ENCODE results near the gene IRS4. TPM values are rescaled to one million over a fixed set of nuclear protein-coding genes. Genes with fewer than 3 reads are reported as not detected.

Gene IRS4
- total and polyA plus RNA-seq, 10 of the 15 experiments (the other 5 are each of a cell fraction or from before 2014, with no cell fraction given): 0.03 to 0.11 (median 0.04) TPM; not detected in 7

DNA sequence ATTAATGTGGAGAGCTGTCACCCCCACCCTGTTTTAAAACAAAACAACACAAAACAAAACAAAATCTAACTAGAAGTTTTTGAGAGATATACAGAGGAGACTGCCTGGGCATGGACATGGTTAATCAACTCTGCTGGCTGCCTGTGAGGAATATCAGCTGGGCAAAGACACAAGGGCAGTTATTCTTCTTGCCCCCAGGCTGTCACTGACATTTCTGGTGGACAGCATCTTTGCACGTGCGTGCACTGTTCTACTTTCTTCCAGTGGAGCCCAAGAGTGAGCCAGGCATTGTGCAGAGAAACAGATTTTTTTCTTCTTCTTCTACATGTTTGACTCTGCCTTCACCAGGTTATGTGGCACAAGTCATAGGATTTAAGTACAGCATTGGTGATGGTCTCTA lies 13.8 kb downstream of the IRS4 start:
- no peak overlapping the region for H3K4me3 ChIP-seq
- WGBS (ENCODE audit: insufficient coverage, insufficient replicate concordance, low lambda C conversion rate, missing lambda C conversion rate): 0% methylated on average over 2 of the region's 2 CpGs
- H3K27ac ChIP-seq (ENCODE audit: control insufficient read depth, insufficient read depth): no peak overlapping the region
- no peaks in the 10 kb centered on the region for H3K79me2 ChIP-seq (ENCODE audit: control insufficient read depth, insufficient read depth, low read length)
- ChIA-PET SMC1A (ENCODE audit: uncharacterized antibody, unreplicated experiment) (no interaction called here), CTCF (no interaction called here), RAD21 (ENCODE audit: unreplicated experiment) (no interaction called here), POLR2A (no interaction called here)
- H3K4me2 ChIP-seq (ENCODE audit: control insufficient read depth, insufficient read depth): no peak overlapping the region
- FAIRE-seq: no peak
- no peaks in the 10 kb centered on the region for H3K9me3 ChIP-seq (replicated peaks; ENCODE audit: control insufficient read depth, insufficient read depth, low read length)
- H4K20me1 ChIP-seq (ENCODE audit: control insufficient read depth, insufficient read depth): no peaks in the 10 kb centered on the region
- H2AFZ ChIP-seq (ENCODE audit: control insufficient read depth, low read depth, low read length): no peak overlapping the region
- no peaks in the 10 kb centered on the region for H3K36me3 ChIP-seq (ENCODE audit: control insufficient read depth in 2 of 2, insufficient read depth in 2 of 2, low read length in 1 of 2)
- in situ Hi-C loops (cut with MboI): no loop called here
- DNase-seq (ENCODE audit: low read depth, low spot score): no peak
- intact Hi-C loops (cut with micrococcal nuclease; ENCODE audit: unreplicated experiment): no loop called here
- no peak for TF ChIP-seq FOXM1 (IDR thresholded peaks at IDR 0.05; ENCODE audit: low read depth, low read length)
- TF ChIP-seq NBN (IDR thresholded peaks at IDR 0.05): no peak
- no peak for TF ChIP-seq ZSCAN29 (IDR thresholded peaks at IDR 0.05)
- no peak for TF ChIP-seq TCF3 (IDR thresholded peaks at IDR 0.05; ENCODE audit: borderline replicate concordance, insufficient read depth, low read depth, low read length)
- TF ChIP-seq SIX5 (IDR thresholded peaks at IDR 0.05; ENCODE audit: low read depth, low read length, severe bottlenecking): no peak
- no peak for TF ChIP-seq ZBTB11 (CRISPR knock-in tag; IDR thresholded peaks at IDR 0.05)
- TF ChIP-seq SMAD5 (IDR thresholded peaks at IDR 0.05; ENCODE audit: low read depth): no peak
- TF ChIP-seq, protein P1, sequence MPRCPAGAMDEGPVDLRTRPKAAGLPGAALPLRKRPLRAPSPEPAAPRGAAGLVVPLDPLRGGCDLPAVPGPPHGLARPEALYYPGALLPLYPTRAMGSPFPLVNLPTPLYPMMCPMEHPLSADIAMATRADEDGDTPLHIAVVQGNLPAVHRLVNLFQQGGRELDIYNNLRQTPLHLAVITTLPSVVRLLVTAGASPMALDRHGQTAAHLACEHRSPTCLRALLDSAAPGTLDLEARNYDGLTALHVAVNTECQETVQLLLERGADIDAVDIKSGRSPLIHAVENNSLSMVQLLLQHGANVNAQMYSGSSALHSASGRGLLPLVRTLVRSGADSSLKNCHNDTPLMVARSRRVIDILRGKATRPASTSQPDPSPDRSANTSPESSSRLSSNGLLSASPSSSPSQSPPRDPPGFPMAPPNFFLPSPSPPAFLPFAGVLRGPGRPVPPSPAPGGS (IDR thresholded peaks at IDR 0.05; ENCODE audit: borderline replicate concordance, insufficient read depth, low read depth, low read length, poor library complexity, severe bottlenecking): no peak
- no peak for TF ChIP-seq KLF5 (IDR thresholded peaks at IDR 0.05; ENCODE audit: partially characterized antibody)
- no peak overlapping the region for H3K9ac ChIP-seq (ENCODE audit: control insufficient read depth, insufficient read depth, low read length)
- no peak for ATAC-seq
- H3K4me1 ChIP-seq (ENCODE audit: control insufficient read depth, insufficient read depth, low read length): no peaks in the 10 kb centered on the region
- no peaks in the 10 kb centered on the region for H3K27me3 ChIP-seq (replicated peaks in 1 of 2; ENCODE audit: control insufficient read depth in 2 of 2, insufficient read depth in 2 of 2, low read length in 1 of 2)
- BruUV-seq (replicated peaks): no TSS peak
